GM19452 (cell line): ENCODE data around the gene RPN1.
"Not testable (repeated sequence)": the region's sequence is repeated elsewhere in the genome, so short reads cannot be mapped to it uniquely, and the experiment has no call there.

Experiments
- ATAC-seq: cut with Tn5 transposase; IDR thresholded peaks from one replicate; pipeline ENCODE4 v1.9.1; 2021; ENCODE audit not compliant: unreplicated experiment

The RPN1 gene

DNA sequence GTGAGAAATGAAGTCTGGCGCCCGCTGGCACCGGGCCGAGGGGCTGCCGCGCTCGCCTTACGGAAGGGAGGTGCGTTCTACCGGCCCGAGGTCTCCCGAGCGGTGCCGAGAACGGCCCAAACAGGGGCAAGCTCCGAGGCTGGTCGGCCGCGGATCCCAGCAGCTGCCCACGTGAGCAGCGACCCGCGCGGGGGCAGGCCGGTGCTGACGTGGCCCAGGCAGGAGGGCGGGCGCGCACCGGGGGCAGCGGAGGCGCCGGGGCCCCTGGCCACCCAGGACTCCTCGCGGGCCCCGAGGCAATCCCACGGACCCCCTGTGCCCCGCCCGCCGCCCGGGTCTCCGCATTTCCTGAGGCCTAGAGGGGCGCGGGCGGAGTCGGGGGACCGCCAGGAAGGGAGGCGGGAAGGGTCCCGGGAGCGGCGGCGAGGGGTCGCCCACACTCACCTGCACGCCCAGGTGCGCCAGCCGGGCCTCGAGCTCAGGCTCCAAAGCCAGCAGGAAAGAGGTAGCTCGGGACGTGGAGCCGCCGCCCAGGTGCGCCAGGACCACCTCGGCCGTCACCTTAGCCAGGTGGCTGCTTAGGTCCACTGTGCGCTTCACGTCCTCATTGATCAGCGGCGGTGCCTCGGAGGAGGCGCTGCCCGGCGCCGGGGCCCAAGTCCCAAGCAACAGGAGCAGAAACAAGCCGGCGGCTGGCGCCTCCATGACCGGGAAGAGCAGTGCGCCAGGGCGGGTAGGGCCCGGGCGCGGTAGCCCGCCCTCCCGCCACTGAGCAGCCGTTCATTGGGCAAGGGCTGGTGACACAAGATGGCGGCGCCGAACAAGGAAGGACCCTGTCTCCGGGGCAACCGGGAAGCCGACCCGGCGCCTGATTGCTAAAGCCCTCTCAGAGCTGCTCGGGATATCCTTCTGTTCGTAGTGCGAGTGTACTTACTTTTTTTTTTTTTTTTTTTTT, at the start of gene RPN1:
Gene RPN1 (minus strand): TSS at position 723 of the 955 bp plus-strand sequence. CDS start 18 bp downstream, at position 705.
- peak; percentile 96 for ATAC-seq

GRCh38 chr3:128698211-128699047, 47.8 kb upstream of the RPN1 start:
- ATAC-seq, result no peak

GRCh38 chr3:128697341-128697740, 46.7 kb upstream of the RPN1 start:
- ATAC-seq, result no peak

DNA sequence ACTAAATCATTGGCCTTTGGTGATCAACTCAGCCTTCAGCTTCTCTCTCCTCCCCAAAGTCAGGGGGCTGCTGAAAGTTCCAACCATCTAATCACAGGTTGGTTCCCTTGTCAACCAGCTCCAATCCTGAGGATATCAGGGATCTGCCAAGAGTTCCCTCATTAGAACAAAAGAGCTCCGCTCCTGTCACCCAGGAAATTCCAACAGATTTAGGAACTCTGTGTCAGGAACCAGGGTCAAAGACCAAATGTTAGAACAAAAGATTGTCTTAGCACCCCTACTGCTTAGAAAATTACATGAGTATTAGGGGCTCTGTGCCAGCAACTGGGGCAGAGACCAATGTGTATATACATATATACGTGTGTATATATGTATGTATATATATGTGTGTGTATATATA, 43.1 kb upstream of the RPN1 start:
- ATAC-seq, result no peak

DNA sequence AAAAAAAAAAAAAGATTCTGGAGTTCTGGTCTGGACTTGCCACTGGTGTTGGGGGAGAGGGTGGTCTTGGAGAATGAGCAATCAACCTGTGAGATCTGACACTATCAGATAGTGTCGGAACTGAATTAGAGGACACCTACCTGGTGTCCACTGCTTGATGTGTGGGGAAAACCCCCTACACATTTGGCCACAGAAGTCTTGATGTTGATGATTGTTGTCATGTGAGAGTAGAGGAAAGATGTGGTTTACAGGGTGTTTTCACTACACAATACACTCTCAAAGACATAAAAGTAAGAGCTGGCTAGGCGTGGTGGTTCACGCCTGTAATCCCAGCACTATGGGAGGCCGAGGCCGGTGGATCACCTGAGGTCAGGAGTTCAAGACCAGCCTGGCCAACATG, 38.4 kb upstream of the RPN1 start:
- no peak for ATAC-seq

DNA sequence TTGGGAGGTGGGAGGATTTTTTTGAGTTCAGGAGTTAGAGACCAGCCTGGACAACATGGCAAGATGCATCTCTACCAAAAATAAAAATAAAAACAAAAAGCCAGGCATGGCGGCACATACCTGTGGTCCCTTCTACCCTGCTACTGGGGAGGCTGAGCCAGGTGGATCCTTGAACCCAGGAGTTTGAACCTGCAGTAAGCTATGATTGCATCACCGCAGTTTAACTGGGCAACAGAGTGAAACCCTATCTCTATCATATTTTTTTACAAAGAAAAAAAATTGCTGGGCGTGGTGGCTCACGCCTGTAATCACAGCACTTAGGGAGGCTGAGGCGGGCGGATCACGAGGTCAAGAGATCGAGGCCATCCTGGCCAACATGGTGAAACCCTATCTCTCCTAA, 35.8 kb upstream of the RPN1 start:
- ATAC-seq, result no peak

GRCh38 chr3:128684986-128685726, 34.5 kb upstream of the RPN1 start:
- no peak for ATAC-seq

DNA sequence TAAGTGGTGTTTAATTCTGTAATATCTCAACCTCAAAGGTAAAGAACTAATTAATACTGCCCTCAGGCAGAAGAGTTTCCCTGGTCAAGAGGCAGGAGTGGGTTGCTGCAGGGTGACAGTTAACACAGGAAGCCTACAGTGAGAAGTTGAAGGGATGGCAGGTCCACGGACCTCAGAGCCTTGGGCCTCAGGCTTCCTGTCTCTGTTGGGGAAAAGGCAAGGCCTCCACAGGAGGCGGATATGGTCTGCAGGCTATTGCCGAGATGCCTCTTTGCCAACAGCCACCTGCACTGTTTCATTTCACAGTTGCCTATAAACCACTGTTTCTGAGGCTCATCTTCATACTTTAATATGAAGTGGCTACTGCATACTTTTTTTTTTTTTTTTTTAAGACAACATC, 33.3 kb upstream of the RPN1 start:
- ATAC-seq, result no peak

- no peak for ATAC-seq
Measured at GRCh38 chr3:128681369-128681829, 30.8 kb upstream of the RPN1 start.

GRCh38 chr3:128680603-128681368, 30.2 kb upstream of the RPN1 start:
- peak; percentile 94 for ATAC-seq

- no peak for ATAC-seq
Measured at GRCh38 chr3:128679338-128679737, 28.7 kb upstream of the RPN1 start.

DNA sequence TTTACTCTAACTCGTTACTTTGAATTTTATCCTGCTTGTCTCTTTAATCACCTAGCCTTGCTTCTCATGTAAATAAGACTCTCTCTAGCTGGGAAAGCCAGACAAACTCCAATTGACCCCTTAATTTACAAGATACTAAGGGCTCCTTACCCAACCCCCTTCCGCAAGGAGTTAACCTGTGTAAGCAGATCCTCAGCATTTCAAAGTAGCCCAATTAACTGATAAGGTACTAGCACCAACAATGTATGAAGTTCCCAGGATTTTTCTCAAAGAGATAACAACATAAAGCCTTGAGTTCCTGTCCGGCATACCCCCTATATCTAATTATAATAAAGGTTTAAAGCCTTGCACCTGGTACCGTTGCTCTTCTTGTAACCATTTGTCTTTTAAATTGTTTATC, 25.2 kb upstream of the RPN1 start:
- not testable (repeated sequence) for ATAC-seq

DNA sequence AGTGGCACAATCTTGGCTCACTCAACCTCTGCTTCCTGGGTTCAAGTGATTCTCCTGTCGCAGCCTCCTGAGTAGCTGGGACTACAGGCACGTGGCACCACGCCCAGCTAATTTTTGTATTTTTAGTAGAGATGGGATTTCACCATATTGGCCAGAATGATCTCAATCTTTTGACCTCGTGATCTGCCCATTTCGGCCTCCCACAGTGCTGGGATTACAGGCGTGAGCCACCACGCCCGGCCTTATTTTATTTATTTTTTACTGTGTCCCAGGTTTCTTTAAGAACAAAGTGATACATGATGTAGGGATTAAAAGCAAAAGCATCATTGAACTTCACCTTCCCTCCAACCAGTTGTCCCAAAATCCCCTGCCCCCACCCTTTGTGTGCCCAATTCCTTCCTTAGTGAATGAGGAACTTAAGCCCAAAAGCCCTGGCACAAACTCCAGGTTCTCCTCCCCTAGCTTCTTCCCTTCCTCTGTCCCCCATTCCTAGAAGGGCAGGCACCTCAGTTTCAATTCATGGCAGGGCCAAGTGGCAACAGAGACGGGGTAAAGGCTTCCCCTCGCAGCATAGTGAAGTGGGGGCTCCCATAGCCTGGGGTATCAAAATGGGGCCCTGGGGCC, 23.7 kb upstream of the RPN1 start:
- no peak for ATAC-seq

- ATAC-seq, result no peak
Measured at GRCh38 chr3:128667641-128668040, 17.0 kb upstream of the RPN1 start.

DNA sequence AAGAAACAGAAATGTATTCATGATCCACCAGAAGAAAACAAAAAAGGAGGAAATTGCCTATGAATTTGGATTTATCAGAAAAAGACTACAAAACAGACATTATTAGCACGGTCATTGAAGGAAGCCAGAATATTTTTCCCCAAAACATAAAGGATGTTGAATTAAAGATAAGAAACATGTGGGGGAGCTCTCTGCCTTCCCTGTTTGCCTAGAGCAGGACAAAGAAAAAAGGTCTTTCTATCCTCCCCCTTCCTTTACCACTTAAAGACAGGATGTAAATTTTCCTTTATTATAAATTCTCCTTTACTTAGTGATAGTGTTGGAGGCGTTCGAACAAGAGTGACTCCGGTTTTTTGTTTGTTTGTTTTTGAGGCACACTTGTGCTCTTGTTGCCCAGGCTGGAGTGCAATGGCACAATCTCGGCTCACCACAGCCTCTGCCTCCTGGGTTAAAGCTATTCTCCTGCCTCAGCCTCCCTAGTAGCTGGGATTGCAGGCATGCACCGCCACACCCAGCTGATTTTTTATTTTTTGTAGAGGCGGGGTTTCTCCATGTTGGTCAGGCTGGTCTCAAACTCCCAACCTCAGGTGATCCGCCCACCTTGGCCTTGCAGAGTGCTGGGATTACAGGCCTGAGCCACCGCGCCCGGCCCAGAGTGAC, 14.9 kb upstream of the RPN1 start:
- ATAC-seq, result no peak

DNA sequence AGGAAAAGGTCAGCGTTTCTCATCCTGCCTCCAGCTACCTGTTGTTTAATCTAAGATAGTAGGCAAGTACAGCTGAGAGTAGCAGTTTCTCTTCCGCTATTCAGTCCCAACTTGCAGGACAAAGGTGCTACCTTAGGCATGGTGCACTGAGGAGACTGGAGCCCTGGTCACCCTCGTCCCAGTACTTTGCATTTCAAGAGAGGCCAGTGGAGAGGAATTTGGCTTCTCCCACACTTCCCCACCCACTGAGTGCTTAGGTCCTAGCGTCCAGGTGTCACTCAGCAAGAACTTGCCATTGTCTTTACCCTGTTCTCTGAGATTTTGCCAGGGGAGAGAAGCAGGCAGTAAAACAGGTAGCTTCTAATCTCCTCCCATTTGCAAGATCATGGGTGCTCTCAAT, 12.5 kb upstream of the RPN1 start:
- ATAC-seq, result no peak

DNA sequence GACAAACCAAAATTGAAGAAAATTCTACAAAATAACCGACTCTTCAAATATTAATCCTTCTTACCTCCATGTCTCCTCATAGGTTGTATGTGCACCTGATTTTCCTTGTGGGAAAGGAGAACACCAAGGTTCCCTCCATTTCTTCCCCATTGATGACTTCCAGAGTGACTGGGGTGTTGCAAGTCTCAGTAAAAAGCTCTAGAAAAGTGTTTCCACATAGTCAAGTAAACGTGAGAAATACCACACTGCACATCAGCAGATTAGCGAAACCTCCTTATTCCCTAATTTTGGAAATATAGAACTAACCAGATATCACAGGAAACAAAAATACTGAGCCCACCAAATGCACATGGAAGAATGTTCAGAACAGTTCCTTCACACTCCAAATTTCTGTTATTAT, 4.9 kb upstream of the RPN1 start:
- ATAC-seq, result no peak

DNA sequence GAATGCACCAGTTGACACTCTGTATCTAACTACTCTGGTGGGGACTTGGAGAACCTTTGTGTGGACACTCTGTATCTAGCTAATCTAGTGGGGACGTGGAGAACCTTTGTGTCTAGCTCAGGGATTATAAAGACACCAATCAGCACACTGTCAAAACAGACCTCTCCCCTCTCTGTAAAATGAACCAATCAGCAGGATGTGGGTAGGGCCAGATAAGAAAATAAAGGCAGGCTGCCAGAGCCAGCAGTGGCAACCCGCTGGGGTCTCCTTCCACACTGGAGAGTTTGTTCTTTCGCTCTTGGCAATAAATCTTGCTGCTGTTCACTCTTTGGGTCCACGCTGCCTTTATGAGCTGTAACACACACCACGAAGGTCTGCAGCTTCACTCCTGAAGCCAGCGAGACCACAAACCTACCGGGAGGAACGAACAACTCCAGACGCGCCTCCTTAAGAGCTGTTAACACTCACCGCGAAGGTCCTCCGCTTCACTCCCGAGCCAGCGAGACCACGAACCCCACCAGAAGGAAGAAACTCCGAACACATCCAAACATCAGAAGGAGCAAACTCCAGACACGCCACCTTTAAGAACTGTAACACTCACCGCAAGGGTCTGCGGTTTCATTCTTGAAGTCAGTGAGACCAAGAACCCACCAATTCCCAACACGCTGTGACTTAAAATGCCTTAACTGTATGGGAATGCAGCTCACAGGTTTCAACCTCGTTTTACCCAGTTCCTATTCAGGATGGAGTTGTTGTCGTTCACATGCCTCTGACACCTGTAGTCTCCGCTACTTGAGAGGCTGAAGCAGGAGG, 3.6 kb upstream of the RPN1 start:
- not testable (repeated sequence) for ATAC-seq
